K562 (cell line): ENCODE results near the gene CAPN10. TPM values are rescaled to one million over a fixed set of nuclear protein-coding genes. Genes with fewer than 3 reads are reported as not detected.

Experiments
- ATAC-seq: fragments of 200-7000 bp; cut with Tn5 transposase; 3 replicates; pipeline ENCODE4 v1.9.1; 2020; ENCODE audit warnings: moderate library complexity
- BruUV-seq: library from RNA; stranded (reverse); fragments of 400-500 nt; replicated peaks from 2 replicates; lab custom pipeline; 2021; lab: Mats Ljungman, UMichigan
- CTCF ChIA-PET: fragments of 300-600 bp; formaldehyde crosslinking; extraction: SDS; loops from one replicate; lab custom pipeline; 2021; ENCODE audit warnings: low intra/inter-chr PET ratio; lab: Yijun Ruan, JAX
- POLR2A ChIA-PET: fragments of 300-600, 350-650 bp; sonication (Branson Sonifier 250); formaldehyde crosslinking; extraction: SDS; loops from one replicate; lab custom pipeline; 2021; ENCODE audit warnings: antibody characterized with exemption, inconsistent platforms; lab: Yijun Ruan, JAX
- DNase-seq, 4 experiments: peaks; one replicate each; pipeline versions ENCODE4 v3.0.0 to v3.0.0-alpha.2; 2011 to 2018; ENCODE audit warnings: low spot score in 3 of 4, mixed read lengths in 3 of 4; ENCODE audit errors: extremely low read depth in 1 of 4
- FAIRE-seq: peaks from 2 replicates; lab custom pipeline; 2011; peaks lifted over from hg19 to GRCh38; lab: Jason Lieb, UNC
- H2AFZ ChIP-seq: 2 replicates; pipeline ENCODE4 v1.6.0; 2011; ENCODE audit warnings: low read depth, low read length, control low read depth, inconsistent platforms
- H3K27ac ChIP-seq: fragments of 200-600 bp; 3 replicates; pipeline ENCODE4 v1.8.0; 2011; ENCODE audit warnings: low read depth, mild to moderate bottlenecking, control low read depth, inconsistent platforms, low read length, moderate library complexity, mixed read lengths; ENCODE audit errors: extremely low read depth
- H3K27me3 ChIP-seq, 2 experiments: fragments of 300-600 bp in 1 of 2; 2 replicates in 1 of 2; 3 replicates in 1 of 2; pipeline versions ENCODE4 v1.6.0 to v1.8.0; 2011; ENCODE audit warnings: inconsistent platforms in 2 of 2, low read length in 2 of 2, mild to moderate bottlenecking in 1 of 2, mixed read lengths in 1 of 2, moderate library complexity in 1 of 2; ENCODE audit not compliant: control insufficient read depth in 2 of 2, insufficient read depth in 2 of 2
- H3K36me3 ChIP-seq: fragments of 300-600 bp; 3 replicates; pipeline ENCODE4 v1.8.0; 2011; ENCODE audit warnings: mild to moderate bottlenecking, low read length, inconsistent platforms; ENCODE audit not compliant: control insufficient read depth, insufficient read depth
- H3K4me1 ChIP-seq, 2 experiments: fragments of 200-600 bp in 1 of 2; replicated peaks in 1 of 2; 2 replicates in 1 of 2; 3 replicates in 1 of 2; pipeline versions ENCODE4 v1.5.1 to v1.8.0; 2011; ENCODE audit warnings: inconsistent platforms in 2 of 2, low read length in 2 of 2, mild to moderate bottlenecking in 1 of 2, mixed read lengths in 1 of 2, moderate library complexity in 1 of 2; ENCODE audit not compliant: control insufficient read depth in 2 of 2, insufficient read depth in 2 of 2
- H3K4me2 ChIP-seq: 2 replicates; pipeline ENCODE4 v1.6.1; 2011; ENCODE audit warnings: low read length, control low read depth, inconsistent platforms, mixed read lengths; ENCODE audit not compliant: insufficient read depth
- H3K4me3 ChIP-seq: fragments of 200-600 bp; sonication (generic), shearing (Covaris generic); 2 replicates; pipeline ENCODE4 v1.5.1; 2016; ENCODE audit warnings: control low read depth, inconsistent platforms
- H3K79me2 ChIP-seq: fragments of 200-600 bp; 3 replicates; pipeline ENCODE4 v1.8.0; 2011; ENCODE audit warnings: low read length, inconsistent platforms; ENCODE audit not compliant: control insufficient read depth, insufficient read depth
- H3K9ac ChIP-seq, 2 experiments: 2 replicates each; pipeline versions ENCODE4 v1.6.0 to v1.6.1; 2011; ENCODE audit warnings: low read depth in 2 of 2, low read length in 2 of 2, control low read depth in 1 of 2, inconsistent platforms in 1 of 2, mild to moderate bottlenecking in 1 of 2, mixed read lengths in 1 of 2; ENCODE audit not compliant: insufficient read depth in 1 of 2
- H3K9me1 ChIP-seq: one replicate; pipeline ENCODE4 v1.6.0; 2011; ENCODE audit warnings: inconsistent platforms, mild to moderate bottlenecking, low read length, moderate library complexity; ENCODE audit not compliant: control insufficient read depth, insufficient read depth
- H3K9me3 ChIP-seq: replicated peaks from 2 replicates; pipeline ENCODE4 v1.5.1; 2011; ENCODE audit warnings: low read depth, low read length, inconsistent platforms; ENCODE audit not compliant: control insufficient read depth, insufficient read depth
- H4K20me1 ChIP-seq: replicated peaks from 2 replicates; pipeline ENCODE4 v1.6.1; 2011; ENCODE audit warnings: low read length, inconsistent platforms, mixed read lengths; ENCODE audit not compliant: control insufficient read depth, insufficient read depth
- CHD1 ChIP-seq: fragments of 200-600 bp; sonication (generic); IDR thresholded peaks from one replicate; pipeline ENCODE4 v1.6.1; 2012; ENCODE audit warnings: mild to moderate bottlenecking, moderate library complexity, low read length, inconsistent platforms
- EZH2 ChIP-seq: IDR thresholded peaks from 2 replicates; pipeline ENCODE4 v1.6.1; 2012; ENCODE audit warnings: low read depth, mild to moderate bottlenecking, inconsistent platforms, low read length, borderline replicate concordance
- FOS ChIP-seq: IDR thresholded peaks from 3 replicates; pipeline ENCODE4 v1.6.1; 2011; ENCODE audit not compliant: insufficient read length; ENCODE audit errors: extremely low read depth
- HDAC2 ChIP-seq: fragments of 450-650 bp; IDR thresholded peaks from 2 replicates; pipeline ENCODE4 v1.6.1; 2016; ENCODE audit warnings: mild to moderate bottlenecking
- KLF10 ChIP-seq: fragments of 250-450 bp; sonication (Bioruptor Pico); IDR thresholded peaks from 2 replicates; pipeline ENCODE4 v1.6.1; 2021; ENCODE audit warnings: matching md5 sums
- ZNF384 ChIP-seq: IDR thresholded peaks from 2 replicates; pipeline ENCODE4 v1.6.1; 2012; ENCODE audit warnings: low read depth, low read length, improper control_type of control experiment
- WGBS: fragments of 100-300 bp; shearing (Covaris generic); methylation state at CpG from one replicate; pipeline ENCODE4 v1.1.6; 2016; ENCODE audit warnings: low coverage, mixed read lengths; ENCODE audit not compliant: insufficient coverage; ENCODE audit errors: missing lambda C conversion rate; 5-methylcytosine and 5-hydroxymethylcytosine counted together
- in situ Hi-C: fragments of 300-500 bp; cut with MboI; formaldehyde crosslinking; loops from 4 replicates; pipeline ENCODE4 v1.15.0; 2018; ENCODE audit warnings: inconsistent platforms, mixed read lengths
- intact Hi-C: fragments of 100-400 bp; cut with micrococcal nuclease; formaldehyde crosslinking; loops from 2 replicates; pipeline ENCODE4 v1.14.2; 2022
- polyA plus RNA-seq, 8 experiments: library from polyadenylated mRNA; depleted of rRNA in 4 of 8; stranded (reverse) in 5 of 8; unstranded in 3 of 8; fragments of >200 nt; fragmentation: Nextera tagmentation in 2 of 8; fragmentation: Illumina TruSeq in 1 of 8; extraction: Ambion mirVana in 2 of 8; extraction: Trizol in 1 of 8; gene quantifications; 2 replicates each; pipeline versions ENCODE4 v1.2.1 to v1.2.3, GENCODE V29; 2011 to 2014; ENCODE audit warnings: inconsistent platforms in 1 of 8, missing spikeins in 1 of 8
- total RNA-seq, 7 experiments: library from RNA; depleted of rRNA in 6 of 7; stranded (reverse); fragments of >200 nt in 6 of 7; fragmentation: Illumina TruSeq in 2 of 7; extraction: Trizol in 2 of 7; gene quantifications; 2 replicates each; pipeline versions ENCODE4 v1.2.1 to v1.2.3, GENCODE V29; 2011 to 2021; ENCODE audit warnings: low replicate concordance in 1 of 7
- TF ChIP-seq, protein P1 (sequence below): sonication (generic); formaldehyde crosslinking; IDR thresholded peaks from 2 replicates; pipeline ENCODE4 v1.8.0; 2022; ENCODE audit warnings: mild to moderate bottlenecking, missing genetic modification reagents, borderline replicate concordance
- TF ChIP-seq, protein P2 (sequence below): fragments of 150-350 bp; conservative IDR thresholded peaks from 2 replicates; pipeline ENCODE4 v1.6.1; 2014; ENCODE audit warnings: low read length

Gene CAPN10
- total and polyA plus RNA-seq, 9 of the 15 experiments (the other 6 are each of a cell fraction or from before 2014, with no cell fraction given), result 0.08 to 26.1 (median 8.4) TPM

- Histone ChIP-seq H3K4me2 (no peak overlapping the region), H3K27ac (no peak overlapping the region), H3K36me3 (no peaks in the 10 kb centered on the region), H3K9ac (no peak overlapping the region), H3K27me3 (peaks cover 0 to 16% of the 10 kb centered on the region in 2 experiments; a peak in 2 of 5 replicates), H3K9me3 (0 out of 2 replicates have a peak, but pooled peaks cover 1% of the 10 kb centered on the region), H3K79me2 (no peaks in the 10 kb centered on the region), H2AFZ (no peak overlapping the region), H4K20me1 (no peaks in the 10 kb centered on the region), H3K4me1 (peaks cover 0 to 4% of the 10 kb centered on the region in 2 experiments; a peak in 2 of 5 replicates), H3K4me3 (no peak overlapping the region), H3K9me1 (no peaks in the 10 kb centered on the region)
- POLR2A ChIA-PET, result no interaction called here
- no TSS peak for BruUV-seq
- WGBS, result 14% methylated on average over 9 of the region's 11 CpGs
- no peak for FAIRE-seq
- intact Hi-C loops, result no loop called here
- no peak for ATAC-seq
- in situ Hi-C loops, result no loop called here
- no peak for TF ChIP-seq KLF10 (CRISPR knock-in tag)
- TF ChIP-seq, protein P1, sequence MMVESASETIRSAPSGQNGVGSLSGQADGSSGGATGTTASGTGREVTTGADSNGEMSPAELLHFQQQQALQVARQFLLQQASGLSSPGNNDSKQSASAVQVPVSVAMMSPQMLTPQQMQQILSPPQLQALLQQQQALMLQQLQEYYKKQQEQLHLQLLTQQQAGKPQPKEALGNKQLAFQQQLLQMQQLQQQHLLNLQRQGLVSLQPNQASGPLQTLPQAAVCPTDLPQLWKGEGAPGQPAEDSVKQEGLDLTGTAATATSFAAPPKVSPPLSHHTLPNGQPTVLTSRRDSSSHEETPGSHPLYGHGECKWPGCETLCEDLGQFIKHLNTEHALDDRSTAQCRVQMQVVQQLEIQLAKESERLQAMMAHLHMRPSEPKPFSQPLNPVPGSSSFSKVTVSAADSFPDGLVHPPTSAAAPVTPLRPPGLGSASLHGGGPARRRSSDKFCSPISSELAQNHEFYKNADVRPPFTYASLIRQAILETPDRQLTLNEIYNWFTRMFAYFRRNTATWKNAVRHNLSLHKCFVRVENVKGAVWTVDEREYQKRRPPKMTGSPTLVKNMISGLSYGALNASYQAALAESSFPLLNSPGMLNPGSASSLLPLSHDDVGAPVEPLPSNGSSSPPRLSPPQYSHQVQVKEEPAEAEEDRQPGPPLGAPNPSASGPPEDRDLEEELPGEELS (CRISPR knock-in tag), result no peak
- TF ChIP-seq CHD1, result no peak
- no peak for TF ChIP-seq HDAC2
- TF ChIP-seq ZNF384, result no peak
- TF ChIP-seq EZH2, result no peak
- TF ChIP-seq, protein P2, sequence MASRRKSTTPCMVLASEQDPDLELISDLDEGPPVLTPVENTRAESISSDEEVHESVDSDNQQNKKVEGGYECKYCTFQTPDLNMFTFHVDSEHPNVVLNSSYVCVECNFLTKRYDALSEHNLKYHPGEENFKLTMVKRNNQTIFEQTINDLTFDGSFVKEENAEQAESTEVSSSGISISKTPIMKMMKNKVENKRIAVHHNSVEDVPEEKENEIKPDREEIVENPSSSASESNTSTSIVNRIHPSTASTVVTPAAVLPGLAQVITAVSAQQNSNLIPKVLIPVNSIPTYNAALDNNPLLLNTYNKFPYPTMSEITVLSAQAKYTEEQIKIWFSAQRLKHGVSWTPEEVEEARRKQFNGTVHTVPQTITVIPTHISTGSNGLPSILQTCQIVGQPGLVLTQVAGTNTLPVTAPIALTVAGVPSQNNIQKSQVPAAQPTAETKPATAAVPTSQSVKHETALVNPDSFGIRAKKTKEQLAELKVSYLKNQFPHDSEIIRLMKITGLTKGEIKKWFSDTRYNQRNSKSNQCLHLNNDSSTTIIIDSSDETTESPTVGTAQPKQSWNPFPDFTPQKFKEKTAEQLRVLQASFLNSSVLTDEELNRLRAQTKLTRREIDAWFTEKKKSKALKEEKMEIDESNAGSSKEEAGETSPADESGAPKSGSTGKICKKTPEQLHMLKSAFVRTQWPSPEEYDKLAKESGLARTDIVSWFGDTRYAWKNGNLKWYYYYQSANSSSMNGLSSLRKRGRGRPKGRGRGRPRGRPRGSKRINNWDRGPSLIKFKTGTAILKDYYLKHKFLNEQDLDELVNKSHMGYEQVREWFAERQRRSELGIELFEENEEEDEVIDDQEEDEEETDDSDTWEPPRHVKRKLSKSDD, result no peak
- TF ChIP-seq FOS, result no peak
- CTCF ChIA-PET, result no interaction called here
- no peak for DNase-seq
Observed at GRCh38 chr2:240631548-240632305, 45.2 kb downstream of the CAPN10 start.
